Measurements from ENCODE around the gene C10orf120. TPM values are rescaled to one million over a fixed set of nuclear protein-coding genes. Genes with fewer than 3 reads are reported as not detected.
A peak's percentile ranks its signal among the peaks of the same experiment; 100 is the strongest.

C10orf120 gene
- polyA plus RNA-seq, 2 of the 4 experiments (the other 2 are of a cell fraction) = not detected

- H3K4me3 ChIP-seq = no peak overlapping the region
- WGBS (ENCODE audit: missing lambda C conversion rate) = 0% methylated on average over 2 of the region's 2 CpGs
- no peak for FAIRE-seq
- H3K4me2 ChIP-seq = no peak overlapping the region
- ChIA-PET POLR2A (no interaction called here), CTCF (no interaction called here)
- no peak overlapping the region for H3K27ac ChIP-seq
- DNase-seq (ENCODE audit: low read depth in 1 of 2, low spot score in 1 of 2) = no peak
- no peaks in the 10 kb centered on the region for H3K4me1 ChIP-seq
- TF ChIP-seq MAFK (IDR thresholded peaks at IDR 0.05; ENCODE audit: partially characterized antibody) (peak; percentile 66), KDM5A (IDR thresholded peaks at IDR 0.05) (no peak)
- ATAC-seq = no peak
- no peaks in the 10 kb centered on the region for H3K9me3 ChIP-seq
Measured at GRCh38 chr10:122669842-122670241, 29.8 kb downstream of the C10orf120 start.

- Histone ChIP-seq H3K4me1 (no peaks in the 10 kb centered on the region), H3K4me2 (no peak overlapping the region), H3K4me3 (no peak overlapping the region), H3K27ac (no peak overlapping the region), H3K9me3 (no peaks in the 10 kb centered on the region)
- ChIA-PET POLR2A (no interaction called here), CTCF (no interaction called here)
- DNase-seq (ENCODE audit: low read depth in 1 of 2, low spot score in 1 of 2) (no peak), ATAC-seq (no peak), FAIRE-seq (no peak)
- TF ChIP-seq TFCP2L1 (CRISPR knock-in tag; IDR thresholded peaks at IDR 0.05) = no peak
- no peak for TF ChIP-seq CHD2 (IDR thresholded peaks at IDR 0.05; ENCODE audit: low read length, partially characterized antibody)
- no peak for TF ChIP-seq TP53 (CRISPR knock-in tag; IDR thresholded peaks at IDR 0.05)
- no peak for TF ChIP-seq CHD4 (IDR thresholded peaks at IDR 0.05; ENCODE audit: borderline replicate concordance)
- no peak for TF ChIP-seq HDAC2 (IDR thresholded peaks at IDR 0.05)
- WGBS (ENCODE audit: missing lambda C conversion rate) = 83% methylated on average over 2 of the region's 2 CpGs
Measured at GRCh38 chr10:122669045-122669444, 30.6 kb downstream of the C10orf120 start.

- FAIRE-seq (no peak), DNase-seq (ENCODE audit: low read depth in 1 of 2, low spot score in 1 of 2) (no peak), ATAC-seq (no peak)
- WGBS (ENCODE audit: missing lambda C conversion rate) = 21% methylated on average over 4 of the region's 4 CpGs
- H3K27ac ChIP-seq = no peak overlapping the region
- CTCF ChIA-PET = interaction anchor here (1.4 kb wide), 1 partner anchor 17 kb away, joined by 4 read pairs; no protein-coding TSS in a partner anchor
- H3K9me3 ChIP-seq = no peaks in the 10 kb centered on the region
- no peaks in the 10 kb centered on the region for H3K4me1 ChIP-seq
- TF ChIP-seq USF2 (IDR thresholded peaks at IDR 0.05) (no peak), RARB (CRISPR knock-in tag; IDR thresholded peaks at IDR 0.05) (no peak), FOSL2 (IDR thresholded peaks at IDR 0.05) (no peak), FOSL2 (CRISPR knock-in tag; IDR thresholded peaks at IDR 0.05) (no peak), ESRRA (IDR thresholded peaks at IDR 0.05; ENCODE audit: borderline replicate concordance, low read length) (no peak), NFE2L2 (conservative IDR thresholded peaks at IDR 0.05; ENCODE audit: low read length) (no peak), FOXS1 (CRISPR knock-in tag; IDR thresholded peaks at IDR 0.05) (no peak), REST (IDR thresholded peaks at IDR 0.05) (no peak), POLR2A (IDR thresholded peaks at IDR 0.05; ENCODE audit: low read length) (no peak), MAZ (IDR thresholded peaks at IDR 0.05; ENCODE audit: borderline replicate concordance, low read depth, low read length) (no peak), PBX3 (IDR thresholded peaks at IDR 0.05) (no peak), ZSCAN20 (CRISPR knock-in tag; IDR thresholded peaks at IDR 0.05) (no peak), MAFK (IDR thresholded peaks at IDR 0.05; ENCODE audit: partially characterized antibody) (no peak), HOXB5 (CRISPR knock-in tag; IDR thresholded peaks at IDR 0.05) (no peak), TFCP2L1 (CRISPR knock-in tag; IDR thresholded peaks at IDR 0.05) (no peak), POLR2AphosphoS2 (conservative IDR thresholded peaks at IDR 0.05; ENCODE audit: low read length) (no peak), BHLHE40 (IDR thresholded peaks at IDR 0.05; ENCODE audit: low read depth, low read length) (no peak), RCOR1 (IDR thresholded peaks at IDR 0.05; ENCODE audit: low read depth, low read length) (no peak), ZNF302 (CRISPR knock-in tag; IDR thresholded peaks at IDR 0.05) (no peak), ELK1 (IDR thresholded peaks at IDR 0.05; ENCODE audit: low read depth, low read length) (no peak)
- H3K4me3 ChIP-seq = no peak overlapping the region
- H3K4me2 ChIP-seq = no peak overlapping the region
- POLR2A ChIA-PET = no interaction called here
Measured at GRCh38 chr10:122665946-122666345, 33.7 kb downstream of the C10orf120 start.

All from A549 (cell line).